ENCODE measurements around the gene GAMT. TPM values are rescaled to one million over a fixed set of nuclear protein-coding genes. Genes with fewer than 3 reads are reported as not detected.

GAMT gene
- total RNA-seq, 1 donor from 2014 or later, result 41.5 TPM

DNA sequence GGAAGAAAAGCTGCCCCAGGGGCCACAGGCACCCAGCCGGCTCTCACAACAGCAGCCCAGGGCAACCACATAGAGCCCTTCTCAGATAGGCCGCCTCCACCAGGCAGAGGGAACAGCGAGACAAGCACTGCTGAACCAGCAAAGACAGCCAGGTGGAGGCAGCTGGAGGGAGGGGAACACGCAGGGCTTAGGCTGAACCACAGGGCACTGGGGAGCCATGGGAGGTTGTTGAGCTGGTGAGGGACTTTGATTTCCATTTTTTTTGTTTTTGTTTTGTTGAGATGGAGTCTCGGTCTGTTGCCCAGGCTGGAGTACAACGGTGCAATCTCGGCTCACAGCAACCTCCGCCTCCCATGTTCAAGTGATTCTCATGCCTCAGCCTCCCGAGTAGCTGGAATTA, 3.5 kb downstream of the GAMT start:
- TF ChIP-seq CTCF (IDR thresholded peaks at IDR 0.05; ENCODE audit: unreplicated experiment), result no peak
- Mint-ChIP-seq H3K27me3 (ENCODE audit: low read depth) (no peaks in the 10 kb centered on the region), H3K36me3 (peaks cover 3% of the 10 kb centered on the region), H3K9me3 (no peaks in the 10 kb centered on the region), H3K4me3 (no peak overlapping the region), H3K4me1 (peaks cover 4% of the 10 kb centered on the region), H3K27ac (no peak overlapping the region)
- no peak for DNase-seq (ENCODE audit: low spot score in 2 of 2, unreplicated experiment in 2 of 2)

DNA sequence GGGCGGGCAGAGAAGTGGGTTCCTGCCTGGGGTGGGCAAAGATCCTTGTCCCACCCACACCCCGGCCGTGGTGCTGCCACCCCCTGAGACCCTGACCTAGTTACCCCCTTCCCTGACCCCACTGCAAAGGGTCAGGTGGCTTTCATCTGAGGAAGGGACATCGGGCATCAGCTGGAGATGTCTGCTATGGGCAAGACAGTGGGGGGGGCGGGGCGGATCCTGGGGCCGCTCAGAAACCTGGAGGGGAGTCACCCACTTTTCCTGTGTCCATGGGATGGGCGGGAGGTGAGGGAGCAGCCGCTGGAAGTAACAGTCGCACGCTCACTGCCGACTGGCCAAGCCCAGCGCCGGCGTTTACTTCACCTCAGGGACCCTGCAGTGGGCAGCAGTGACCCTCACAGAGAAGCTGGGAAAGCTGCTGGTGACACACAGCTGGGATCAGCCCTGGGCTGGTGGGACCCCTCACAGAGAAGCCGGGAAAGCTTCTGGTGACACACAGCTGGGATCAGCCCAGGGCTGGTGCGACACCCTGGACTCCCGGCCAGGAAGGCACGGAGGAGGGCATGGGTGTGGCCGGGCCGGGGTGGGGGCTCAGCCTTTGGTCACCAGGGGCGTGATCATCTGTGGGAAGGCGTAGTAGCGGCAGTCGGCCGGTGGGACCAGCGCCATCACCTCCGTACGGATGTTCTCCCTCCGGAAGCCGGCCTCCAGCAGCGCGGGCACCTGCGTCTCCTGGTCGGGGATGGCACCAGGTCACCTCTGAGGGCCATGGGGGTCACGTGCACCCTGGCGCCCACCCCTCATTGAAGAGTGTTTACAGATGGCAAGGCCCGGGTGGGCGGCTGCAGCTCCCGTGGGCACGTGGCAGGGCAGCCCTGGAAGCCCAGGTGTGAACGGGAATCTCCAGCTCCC, 4.3 kb downstream of the GAMT start:
- no peaks in the 10 kb centered on the region for H3K4me1 Mint-ChIP-seq

DNA sequence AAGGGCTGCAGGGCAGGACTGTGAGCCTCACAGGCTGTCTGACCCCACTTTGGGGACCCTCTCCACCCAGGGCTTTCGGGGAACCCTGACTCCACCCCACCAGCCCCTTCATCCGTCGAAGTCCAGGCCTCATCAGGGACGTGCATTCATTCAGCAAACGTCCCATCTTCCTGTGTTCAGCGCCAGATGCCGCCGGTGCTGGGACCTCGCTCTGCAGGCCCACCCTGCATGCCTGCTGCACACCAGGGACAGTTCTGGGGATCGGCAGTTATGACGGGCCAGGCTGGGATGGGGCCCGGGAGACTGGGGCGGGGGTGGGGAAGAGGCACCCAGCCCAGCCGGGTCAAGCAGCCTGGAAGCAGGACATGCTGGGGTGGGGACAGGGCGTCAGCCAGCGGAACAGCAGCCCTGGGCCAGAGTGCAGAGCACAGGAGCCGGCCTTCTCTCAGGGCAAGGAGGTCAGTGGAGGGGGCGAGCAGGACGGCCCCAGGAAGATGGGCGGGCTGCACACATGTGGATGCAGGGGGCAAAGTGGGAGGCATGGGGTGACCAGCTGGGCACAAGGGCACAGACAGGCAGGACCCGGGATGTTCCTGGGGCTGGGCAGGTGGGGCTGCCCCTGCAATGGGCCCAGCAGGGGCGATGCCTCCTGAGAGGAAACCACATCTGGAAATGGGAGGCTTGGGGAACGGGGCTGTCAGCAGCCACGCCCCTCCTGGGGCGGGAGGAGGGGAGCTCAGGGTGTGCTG, 5.1 kb downstream of the GAMT start:
- no peaks in the 10 kb centered on the region for H3K4me1 Mint-ChIP-seq

More for the DNA sequence above, 4.3 kb downstream of the GAMT start:
- Mint-ChIP-seq H3K36me3 (peaks cover 8% of the 10 kb centered on the region), H3K27me3 (ENCODE audit: low read depth) (no peaks in the 10 kb centered on the region), H3K27ac (no peak overlapping the region), H3K9me3 (no peaks in the 10 kb centered on the region), H3K4me3 (no peak overlapping the region)
- no peak for DNase-seq (ENCODE audit: low spot score in 2 of 2, unreplicated experiment in 2 of 2)
- TF ChIP-seq CTCF (IDR thresholded peaks at IDR 0.05; ENCODE audit: unreplicated experiment), result no peak

GRCh38 chr19:1395194-1396018, 5.9 kb downstream of the GAMT start:
- H3K9me3 Mint-ChIP-seq, result no peaks in the 10 kb centered on the region
- no peaks in the 10 kb centered on the region for H3K4me1 Mint-ChIP-seq
- TF ChIP-seq CTCF (IDR thresholded peaks at IDR 0.05; ENCODE audit: unreplicated experiment), result no peak
- peaks cover 13% of the 10 kb centered on the region for H3K36me3 Mint-ChIP-seq
- H3K27me3 Mint-ChIP-seq (ENCODE audit: low read depth), result no peaks in the 10 kb centered on the region
- no peak overlapping the region for H3K4me3 Mint-ChIP-seq
- DNase-seq (ENCODE audit: low spot score in 2 of 2, unreplicated experiment in 2 of 2), result no peak
- H3K27ac Mint-ChIP-seq, result no peak overlapping the region

More for the DNA sequence above, 5.1 kb downstream of the GAMT start:
- no peaks in the 10 kb centered on the region for H3K9me3 Mint-ChIP-seq
- H3K27me3 Mint-ChIP-seq (ENCODE audit: low read depth), result no peaks in the 10 kb centered on the region
- H3K4me3 Mint-ChIP-seq, result no peak overlapping the region
- peaks cover 10% of the 10 kb centered on the region for H3K36me3 Mint-ChIP-seq
- no peak overlapping the region for H3K27ac Mint-ChIP-seq
- no peak for DNase-seq (ENCODE audit: low spot score in 2 of 2, unreplicated experiment in 2 of 2)
- no peak for TF ChIP-seq CTCF (IDR thresholded peaks at IDR 0.05; ENCODE audit: unreplicated experiment)
